ENCODE results near the gene BHLHE23.

Gene BHLHE23

DNA sequence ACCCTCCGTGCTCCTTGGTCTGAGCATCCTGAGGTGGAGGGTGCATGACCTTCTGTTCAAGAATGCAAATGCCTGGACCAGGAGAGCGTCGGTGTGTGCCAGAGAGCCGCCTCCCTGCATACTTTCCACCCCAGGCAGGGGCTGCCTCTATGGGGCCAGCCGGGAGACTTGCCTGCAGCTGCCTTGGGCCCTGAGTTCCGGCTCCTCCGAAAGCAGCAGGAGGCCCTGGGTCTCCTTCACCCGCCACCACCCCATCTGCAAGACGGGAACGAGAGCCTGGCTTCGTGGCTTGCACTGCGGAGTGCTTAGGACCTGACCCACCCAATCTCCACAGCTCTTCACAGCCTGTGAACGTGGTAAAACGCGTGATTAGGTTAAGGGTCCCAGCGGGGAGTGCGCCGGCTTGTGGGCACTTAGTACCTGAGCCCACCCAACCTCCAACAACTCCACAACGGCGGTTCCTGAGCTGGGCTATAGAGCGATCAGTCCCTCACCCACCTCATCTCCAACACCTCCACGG lies 16.4 kb downstream of the BHLHE23 start:
- H2BK12ac ChIP-seq (ENCODE audit: low read length) = no peak overlapping the region
- H3K27me3 ChIP-seq (ENCODE audit: control insufficient read depth in 3 of 3, insufficient read depth in 3 of 3, low read depth in 1 of 3, low read length in 3 of 3) = peaks cover 0 to 51% (median 0%) of the 10 kb centered on the region in 3 experiments
- no peak overlapping the region for H3K4me2 ChIP-seq (ENCODE audit: insufficient read depth, low read length, poor library complexity, severe bottlenecking)
- no peaks in the 10 kb centered on the region for H3K79me1 ChIP-seq (ENCODE audit: low read depth, low read length)
- peak overlapping the region; percentile 25 for H3K14ac ChIP-seq (ENCODE audit: low read length)
- H3K4ac ChIP-seq (ENCODE audit: low read length) = no peak overlapping the region
- peaks cover 4 to 14% of the 10 kb centered on the region in 2 donors for H3K4me1 ChIP-seq (ENCODE audit: control insufficient read depth in 2 of 2, insufficient read depth in 1 of 2, low read depth in 1 of 2, low read length in 2 of 2)
- no peak overlapping the region for H4K8ac ChIP-seq (ENCODE audit: low read depth, low read length)
- no peak for DNase-seq (ENCODE audit: low spot score)
- no peak overlapping the region for H3K27ac ChIP-seq (replicated peaks; ENCODE audit: low read length)
- H3K9ac ChIP-seq (ENCODE audit: low read depth, low read length, poor library complexity) = no peak overlapping the region
- H2BK5ac ChIP-seq (ENCODE audit: low read length) = no peak overlapping the region
- H2BK120ac ChIP-seq (ENCODE audit: low read depth, low read length) = no peak overlapping the region
- no peaks in the 10 kb centered on the region for H3K36me3 ChIP-seq (replicated peaks in 1 of 2; ENCODE audit: control insufficient read depth in 2 of 2, insufficient read depth in 2 of 2, low read length in 2 of 2)
- H2AFZ ChIP-seq (ENCODE audit: low read length) = no peak overlapping the region
- H3K23ac ChIP-seq (ENCODE audit: low read depth, low read length, poor library complexity) = no peak overlapping the region
- no peaks in the 10 kb centered on the region for H3K9me3 ChIP-seq (replicated peaks in 1 of 2; ENCODE audit: control insufficient read depth in 2 of 2, insufficient read depth in 1 of 2, low read depth in 1 of 2, low read length in 2 of 2)
- H3K18ac ChIP-seq (ENCODE audit: low read length) = peak overlapping the region; percentile 35
- H2BK15ac ChIP-seq (ENCODE audit: low read length) = peak overlapping the region; percentile 67
- H2AK5ac ChIP-seq (ENCODE audit: low read depth, low read length) = peak overlapping the region; percentile 8
- H4K91ac ChIP-seq (ENCODE audit: low read depth, low read length, poor library complexity) = no peak overlapping the region
- WGBS, 2 donors (ENCODE audit: extremely low coverage in 2 of 2, insufficient read length in 2 of 2, insufficient replicate concordance in 1 of 2) = no CpG with 5 or more reads among the region's 22 CpGs
- no peak overlapping the region for H3K4me3 ChIP-seq (ENCODE audit: low read length in 2 of 2)

GRCh38 chr20:62989201-62989601 lies 17.6 kb downstream of the BHLHE23 start:
- no peak overlapping the region for H3K23ac ChIP-seq (ENCODE audit: low read depth, low read length, poor library complexity)
- no peak overlapping the region for H2AFZ ChIP-seq (ENCODE audit: low read length)
- H2AK5ac ChIP-seq (ENCODE audit: low read depth, low read length) = no peak overlapping the region
- no peak overlapping the region for H4K8ac ChIP-seq (ENCODE audit: low read depth, low read length)
- no peak overlapping the region for H2BK5ac ChIP-seq (ENCODE audit: low read length)
- no peaks in the 10 kb centered on the region for H3K79me1 ChIP-seq (ENCODE audit: low read depth, low read length)
- H3K18ac ChIP-seq (ENCODE audit: low read length) = no peak overlapping the region
- peaks cover 0 to 39% (median 0%) of the 10 kb centered on the region in 3 experiments for H3K27me3 ChIP-seq (ENCODE audit: control insufficient read depth in 3 of 3, insufficient read depth in 3 of 3, low read depth in 1 of 3, low read length in 3 of 3)
- no peak overlapping the region for H3K9ac ChIP-seq (ENCODE audit: low read depth, low read length, poor library complexity)
- H3K4ac ChIP-seq (ENCODE audit: low read length) = no peak overlapping the region
- H3K9me3 ChIP-seq (replicated peaks in 1 of 2; ENCODE audit: control insufficient read depth in 2 of 2, insufficient read depth in 1 of 2, low read depth in 1 of 2, low read length in 2 of 2) = no peaks in the 10 kb centered on the region
- no peak overlapping the region for H3K4me3 ChIP-seq (ENCODE audit: low read length in 2 of 2)
- no peaks in the 10 kb centered on the region for H3K36me3 ChIP-seq (replicated peaks in 1 of 2; ENCODE audit: control insufficient read depth in 2 of 2, insufficient read depth in 2 of 2, low read length in 2 of 2)
- no peak overlapping the region for H3K4me2 ChIP-seq (ENCODE audit: insufficient read depth, low read length, poor library complexity, severe bottlenecking)
- H3K27ac ChIP-seq (replicated peaks; ENCODE audit: low read length) = no peak overlapping the region
- H3K4me1 ChIP-seq (ENCODE audit: control insufficient read depth in 2 of 2, insufficient read depth in 1 of 2, low read depth in 1 of 2, low read length in 2 of 2) = peaks cover 9 to 18% of the 10 kb centered on the region in 2 donors
- H3K14ac ChIP-seq (ENCODE audit: low read length) = no peak overlapping the region
- H4K91ac ChIP-seq (ENCODE audit: low read depth, low read length, poor library complexity) = no peak overlapping the region
- no peak overlapping the region for H2BK15ac ChIP-seq (ENCODE audit: low read length)
- H2BK120ac ChIP-seq (ENCODE audit: low read depth, low read length) = no peak overlapping the region
- no peak overlapping the region for H2BK12ac ChIP-seq (ENCODE audit: low read length)
- DNase-seq (ENCODE audit: low spot score) = no peak
- no CpG with 5 or more reads among the region's 11 CpGs for WGBS, 2 donors (ENCODE audit: extremely low coverage in 2 of 2, insufficient read length in 2 of 2, insufficient replicate concordance in 1 of 2)

GRCh38 chr20:62987114-62987513 lies 19.6 kb downstream of the BHLHE23 start:
- no peak for DNase-seq (ENCODE audit: low spot score)
- H3K23ac ChIP-seq (ENCODE audit: low read depth, low read length, poor library complexity) = no peak overlapping the region
- peak overlapping the region; percentile 13 for H2BK120ac ChIP-seq (ENCODE audit: low read depth, low read length)
- H2BK15ac ChIP-seq (ENCODE audit: low read length) = peak overlapping the region; percentile 32
- H3K27me3 ChIP-seq (ENCODE audit: control insufficient read depth in 3 of 3, insufficient read depth in 3 of 3, low read depth in 1 of 3, low read length in 3 of 3) = peaks cover 0 to 33% (median 0%) of the 10 kb centered on the region in 3 experiments
- no peak overlapping the region for H4K91ac ChIP-seq (ENCODE audit: low read depth, low read length, poor library complexity)
- H2AFZ ChIP-seq (ENCODE audit: low read length) = peak overlapping the region; percentile 8
- WGBS, 2 donors (ENCODE audit: extremely low coverage in 2 of 2, insufficient read length in 2 of 2, insufficient replicate concordance in 1 of 2) = no CpG with 5 or more reads among the region's 10 CpGs
- peak overlapping the region; percentile 8 for H2AK5ac ChIP-seq (ENCODE audit: low read depth, low read length)
- H3K14ac ChIP-seq (ENCODE audit: low read length) = peak overlapping the region; percentile 75
- H3K4me3 ChIP-seq (ENCODE audit: low read length in 2 of 2) = no peak overlapping the region
- no peaks in the 10 kb centered on the region for H3K79me1 ChIP-seq (ENCODE audit: low read depth, low read length)
- H4K8ac ChIP-seq (ENCODE audit: low read depth, low read length) = no peak overlapping the region
- H3K4ac ChIP-seq (ENCODE audit: low read length) = no peak overlapping the region
- H3K4me2 ChIP-seq (ENCODE audit: insufficient read depth, low read length, poor library complexity, severe bottlenecking) = no peak overlapping the region
- peaks cover 17 to 25% of the 10 kb centered on the region in 2 donors for H3K4me1 ChIP-seq (ENCODE audit: control insufficient read depth in 2 of 2, insufficient read depth in 1 of 2, low read depth in 1 of 2, low read length in 2 of 2)
- H3K18ac ChIP-seq (ENCODE audit: low read length) = peak overlapping the region; percentile 88
- H3K36me3 ChIP-seq (replicated peaks in 1 of 2; ENCODE audit: control insufficient read depth in 2 of 2, insufficient read depth in 2 of 2, low read length in 2 of 2) = no peaks in the 10 kb centered on the region
- H3K9ac ChIP-seq (ENCODE audit: low read depth, low read length, poor library complexity) = no peak overlapping the region
- no peak overlapping the region for H2BK5ac ChIP-seq (ENCODE audit: low read length)
- H3K9me3 ChIP-seq (replicated peaks in 1 of 2; ENCODE audit: control insufficient read depth in 2 of 2, insufficient read depth in 1 of 2, low read depth in 1 of 2, low read length in 2 of 2) = no peaks in the 10 kb centered on the region
- H3K27ac ChIP-seq (replicated peaks; ENCODE audit: low read length) = no peak overlapping the region
- no peak overlapping the region for H2BK12ac ChIP-seq (ENCODE audit: low read length)

DNA sequence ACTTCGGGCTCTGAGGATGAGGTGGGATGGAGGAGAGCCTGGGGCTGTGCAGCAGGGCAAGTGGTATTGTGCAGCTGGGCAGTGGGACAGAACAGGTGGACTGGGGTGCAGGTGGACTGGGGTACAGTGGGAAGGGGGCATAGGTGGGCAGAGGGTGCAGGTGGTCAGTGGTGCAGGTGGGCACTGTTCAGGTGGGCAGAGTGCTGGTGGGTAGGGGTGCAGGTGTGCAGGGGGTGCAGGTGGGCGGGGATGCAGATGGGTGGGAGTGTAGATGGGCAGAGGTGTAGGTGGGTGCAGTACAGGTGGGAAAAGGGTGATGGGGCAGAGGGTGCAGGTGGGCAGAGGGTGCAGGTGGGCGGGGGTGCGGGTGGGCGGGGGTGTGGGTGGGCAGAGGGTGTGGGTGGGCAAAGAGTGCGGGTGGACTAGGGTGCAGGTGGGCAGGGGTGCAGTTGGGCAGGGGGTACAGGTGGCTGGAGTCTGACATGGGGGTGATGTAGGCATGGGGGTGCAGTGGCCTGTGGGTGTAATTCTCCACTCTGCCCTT lies 20.4 kb downstream of the BHLHE23 start:
- peak overlapping the region; percentile 53 for H3K18ac ChIP-seq (ENCODE audit: low read length)
- no peak overlapping the region for H4K91ac ChIP-seq (ENCODE audit: low read depth, low read length, poor library complexity)
- H3K27ac ChIP-seq (replicated peaks; ENCODE audit: low read length) = no peak overlapping the region
- peak overlapping the region; percentile 27 for H2BK5ac ChIP-seq (ENCODE audit: low read length)
- no peak overlapping the region for H3K4me3 ChIP-seq (ENCODE audit: low read length in 2 of 2)
- no CpG with 5 or more reads among the region's 6 CpGs for WGBS, 2 donors (ENCODE audit: extremely low coverage in 2 of 2, insufficient read length in 2 of 2, insufficient replicate concordance in 1 of 2)
- H3K9me3 ChIP-seq (replicated peaks in 1 of 2; ENCODE audit: control insufficient read depth in 2 of 2, insufficient read depth in 1 of 2, low read depth in 1 of 2, low read length in 2 of 2) = no peaks in the 10 kb centered on the region
- no peak overlapping the region for H3K4ac ChIP-seq (ENCODE audit: low read length)
- H3K9ac ChIP-seq (ENCODE audit: low read depth, low read length, poor library complexity) = no peak overlapping the region
- no peak overlapping the region for H2BK120ac ChIP-seq (ENCODE audit: low read depth, low read length)
- H3K4me2 ChIP-seq (ENCODE audit: insufficient read depth, low read length, poor library complexity, severe bottlenecking) = no peak overlapping the region
- H2BK12ac ChIP-seq (ENCODE audit: low read length) = no peak overlapping the region
- no peak overlapping the region for H4K8ac ChIP-seq (ENCODE audit: low read depth, low read length)
- peak overlapping the region; percentile 96 for H2BK15ac ChIP-seq (ENCODE audit: low read length)
- no peaks in the 10 kb centered on the region for H3K79me1 ChIP-seq (ENCODE audit: low read depth, low read length)
- H3K14ac ChIP-seq (ENCODE audit: low read length) = no peak overlapping the region
- peaks cover 19 to 28% of the 10 kb centered on the region in 2 donors for H3K4me1 ChIP-seq (ENCODE audit: control insufficient read depth in 2 of 2, insufficient read depth in 1 of 2, low read depth in 1 of 2, low read length in 2 of 2)
- no peak for DNase-seq (ENCODE audit: low spot score)
- no peak overlapping the region for H2AFZ ChIP-seq (ENCODE audit: low read length)
- H2AK5ac ChIP-seq (ENCODE audit: low read depth, low read length) = no peak overlapping the region
- H3K36me3 ChIP-seq (replicated peaks in 1 of 2; ENCODE audit: control insufficient read depth in 2 of 2, insufficient read depth in 2 of 2, low read length in 2 of 2) = no peaks in the 10 kb centered on the region
- peaks cover 0 to 34% (median 0%) of the 10 kb centered on the region in 3 experiments for H3K27me3 ChIP-seq (ENCODE audit: control insufficient read depth in 3 of 3, insufficient read depth in 3 of 3, low read depth in 1 of 3, low read length in 3 of 3)
- peak overlapping the region; percentile 86 for H3K23ac ChIP-seq (ENCODE audit: low read depth, low read length, poor library complexity)
